ENCODE data around the gene TPGS1.

Gene TPGS1, protein sequence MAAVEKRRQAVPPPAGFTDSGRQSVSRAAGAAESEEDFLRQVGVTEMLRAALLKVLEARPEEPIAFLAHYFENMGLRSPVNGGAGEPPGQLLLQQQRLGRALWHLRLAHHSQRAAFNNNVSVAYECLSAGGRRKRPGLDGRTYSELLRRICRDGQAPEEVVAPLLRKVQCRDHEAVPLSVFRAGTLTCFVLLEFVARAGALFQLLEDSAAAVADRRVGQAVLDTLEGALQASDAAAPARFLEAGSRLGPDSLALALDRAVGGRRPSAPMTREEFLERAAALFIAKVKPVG

DNA sequence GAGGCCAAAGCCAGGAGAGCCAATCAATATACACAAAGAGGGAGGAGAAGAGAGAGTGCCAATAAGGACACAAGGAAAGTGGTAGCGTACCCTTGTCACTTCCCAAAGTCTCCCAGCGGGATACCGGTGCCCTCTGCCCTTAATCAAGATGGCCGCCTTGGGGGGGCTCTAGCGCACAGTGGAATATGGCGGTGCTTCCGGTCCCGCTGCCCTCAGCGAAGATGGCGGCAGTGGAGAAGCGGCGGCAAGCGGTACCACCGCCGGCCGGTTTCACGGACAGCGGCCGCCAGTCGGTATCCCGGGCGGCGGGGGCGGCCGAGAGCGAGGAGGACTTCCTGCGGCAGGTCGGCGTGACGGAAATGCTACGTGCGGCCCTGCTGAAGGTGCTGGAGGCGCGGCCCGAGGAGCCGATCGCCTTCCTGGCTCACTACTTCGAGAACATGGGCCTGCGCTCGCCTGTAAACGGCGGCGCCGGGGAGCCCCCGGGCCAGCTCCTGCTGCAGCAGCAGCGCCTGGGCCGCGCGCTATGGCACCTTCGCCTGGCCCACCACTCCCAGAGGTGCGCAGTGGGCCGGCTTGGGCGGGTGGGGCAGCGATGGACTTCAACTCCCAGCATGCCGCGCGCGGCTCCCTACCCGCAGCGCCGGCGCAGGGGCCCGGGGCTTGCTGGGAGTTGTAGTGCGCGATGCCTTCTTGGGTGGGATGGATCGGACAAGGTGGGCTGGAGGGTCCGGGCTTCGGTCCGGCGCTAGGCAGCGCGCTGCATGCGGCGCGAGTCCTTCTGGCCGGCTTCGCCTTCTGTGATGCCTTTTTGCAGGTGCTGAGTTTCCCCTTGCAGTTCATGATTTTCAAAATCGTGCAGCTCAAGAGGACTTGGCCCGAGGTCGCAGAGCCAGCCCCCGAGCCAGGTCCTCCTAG is at the start of gene TPGS1:
Gene TPGS1, plus strand, starts transcription at position 212 of the 918 bp plus-strand sequence. Its CDS starts 10 bp downstream, at position 222.
- peak in 1 of 2 experiments; percentile 42 for DNase-seq (ENCODE audit: low read depth in 2 of 2)

DNA sequence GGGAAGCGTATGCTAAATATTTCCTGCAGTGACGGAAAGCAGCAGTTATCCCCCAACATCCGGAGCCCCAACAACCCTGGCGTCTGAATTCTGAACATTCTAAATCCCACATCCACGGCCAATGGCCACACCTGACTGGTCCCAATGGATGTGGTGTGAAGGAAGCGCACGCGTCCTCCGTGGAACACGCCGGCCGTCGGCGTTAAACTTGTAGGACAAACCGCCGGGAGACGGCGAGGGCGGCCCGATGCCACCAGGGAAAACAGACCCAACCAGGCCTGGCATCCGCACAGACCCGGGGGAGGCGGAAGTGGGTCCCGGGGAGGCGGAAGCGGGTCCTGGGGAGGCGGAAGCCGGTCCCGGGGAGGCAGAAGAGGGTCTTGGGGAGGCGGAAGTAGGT is 49.7 kb upstream of the TPGS1 start:
- DNase-seq (ENCODE audit: low read depth in 2 of 2), result no peak

DNA sequence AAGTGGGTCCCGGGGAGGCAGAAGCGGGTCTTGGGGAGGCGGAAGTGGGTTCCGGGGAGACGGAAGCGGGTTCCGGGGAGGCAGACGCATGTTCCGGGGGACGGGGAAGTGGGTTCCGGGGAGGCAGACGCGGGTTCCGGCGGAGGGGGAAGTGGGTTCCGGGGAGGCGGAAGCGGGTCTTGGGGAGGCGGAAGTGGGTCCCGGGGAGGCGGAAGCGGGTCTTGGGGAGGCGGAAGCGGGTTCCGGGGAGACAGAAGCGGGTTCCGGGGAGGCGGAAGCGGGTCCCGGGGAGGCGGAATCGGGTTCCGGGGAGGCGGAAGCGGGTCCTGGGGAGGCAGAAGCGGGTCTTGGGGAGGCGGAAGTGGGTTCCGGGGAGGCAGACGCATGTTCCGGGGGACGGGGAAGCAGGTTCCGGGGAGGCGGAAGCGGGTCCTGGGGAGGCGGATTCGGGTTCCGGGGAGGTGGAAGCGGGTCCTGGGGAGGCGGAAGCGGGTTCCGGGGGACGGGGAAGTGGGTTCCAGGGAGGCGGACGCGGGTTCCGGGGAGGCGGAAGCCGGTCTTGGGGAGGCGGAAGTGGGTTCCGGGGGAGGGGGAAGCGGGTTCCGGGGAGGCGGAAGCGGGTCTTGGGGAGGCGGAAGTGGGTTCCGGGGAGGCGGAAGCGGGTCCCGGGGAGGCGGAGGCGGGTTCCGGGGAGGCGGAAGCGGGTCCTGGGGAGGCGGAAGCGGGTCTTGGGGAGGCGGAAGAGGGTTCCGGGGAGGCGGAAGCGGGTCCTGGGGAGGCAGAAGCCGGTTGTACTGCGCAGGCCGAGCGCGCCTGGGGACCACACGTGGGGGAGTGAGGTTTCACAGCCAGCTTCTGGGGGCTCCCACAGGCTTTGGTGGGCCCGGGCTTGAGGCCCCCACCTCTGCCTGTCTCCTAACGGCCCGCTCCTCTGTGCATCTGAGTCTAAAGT is 48.9 kb upstream of the TPGS1 start:
- DNase-seq (ENCODE audit: low read depth in 2 of 2), result no peak

DNA sequence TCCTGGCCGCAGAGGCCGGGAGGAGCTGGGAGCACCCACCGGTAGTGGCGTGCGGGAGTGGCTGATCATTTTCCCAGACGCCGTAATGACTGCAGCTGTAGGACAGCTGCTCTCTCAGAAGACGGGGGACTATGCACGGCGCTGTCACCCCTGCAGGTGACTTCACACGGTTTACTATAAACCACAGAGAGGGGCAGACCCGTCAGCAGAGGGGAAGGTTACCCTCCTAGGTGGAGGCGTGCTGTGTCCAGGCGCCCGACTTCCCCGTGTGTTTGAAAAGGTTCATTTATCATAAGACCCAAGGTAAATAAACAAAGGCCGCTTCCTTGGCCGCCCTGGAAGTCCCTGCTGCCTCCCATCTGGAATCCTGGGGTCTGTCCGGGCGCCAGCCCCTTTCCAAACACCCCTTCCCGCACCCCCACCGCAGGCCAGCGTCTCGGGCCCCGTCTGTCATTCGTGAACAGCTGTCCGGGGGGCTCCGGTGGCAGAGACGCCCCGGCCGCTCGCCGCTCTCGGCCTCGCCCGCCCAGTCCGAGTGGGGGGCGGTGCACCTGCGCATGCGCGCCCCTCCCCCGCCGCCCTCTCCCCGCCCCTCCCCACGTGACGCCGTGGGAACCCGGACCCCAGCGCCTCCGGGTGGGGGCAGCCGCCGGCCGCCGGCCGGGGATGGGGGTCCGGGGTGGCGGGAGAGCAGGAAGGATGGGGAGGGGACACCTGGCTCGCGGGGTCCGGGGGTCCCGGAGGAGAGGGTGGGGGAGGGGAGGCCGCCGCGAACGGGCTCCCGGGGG is 47.4 kb upstream of the TPGS1 start:
- no peak for DNase-seq (ENCODE audit: low read depth in 2 of 2)

DNA sequence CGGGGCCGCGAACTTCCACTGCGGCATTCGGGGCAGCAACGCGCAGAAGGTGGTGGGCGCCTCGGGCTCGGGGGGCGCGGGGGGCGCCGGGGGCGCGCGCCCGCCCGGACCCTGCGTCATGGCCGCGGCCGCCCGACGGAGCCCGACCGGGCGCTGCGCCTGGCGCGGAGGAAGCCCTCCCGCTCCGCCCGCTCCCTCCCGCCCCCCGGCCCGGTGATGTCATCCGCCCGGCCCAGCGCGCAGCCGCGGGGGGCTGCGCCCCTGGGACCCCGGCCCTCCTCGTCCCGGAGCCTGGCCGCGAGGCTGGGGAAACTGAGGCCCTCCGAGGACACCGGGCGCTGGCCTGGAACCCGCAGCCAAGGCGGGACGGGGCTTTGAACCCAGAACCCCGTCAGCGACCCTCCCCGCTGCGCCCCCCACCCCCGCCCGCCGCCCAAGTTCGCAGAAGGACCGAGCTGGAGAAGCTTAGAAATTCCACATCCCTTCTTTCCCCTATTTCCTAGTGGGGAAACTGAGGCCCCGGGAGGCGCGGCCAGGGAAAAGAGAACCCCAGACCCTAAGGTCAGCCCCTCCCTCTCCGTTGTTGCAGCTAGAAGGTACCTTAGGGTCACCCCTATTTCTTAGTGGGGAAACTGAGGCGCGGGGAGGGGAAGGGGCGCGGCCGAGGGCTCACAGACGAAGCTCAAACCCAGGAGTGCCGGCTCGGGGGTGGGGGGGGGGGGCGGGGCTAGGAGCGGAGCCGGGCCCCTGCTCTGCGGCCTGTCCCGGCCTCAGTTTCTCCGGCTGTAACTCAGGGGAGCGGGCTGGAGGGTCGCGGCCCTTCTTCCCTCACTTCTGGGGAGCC is 46.2 kb upstream of the TPGS1 start, which contains the start of gene SHC2:
Gene SHC2, minus strand, starts transcription at position 157 of the 844 bp plus-strand sequence. Its CDS starts 37 bp downstream, at position 120.
- DNase-seq (ENCODE audit: low read depth in 2 of 2), result no peak

DNA sequence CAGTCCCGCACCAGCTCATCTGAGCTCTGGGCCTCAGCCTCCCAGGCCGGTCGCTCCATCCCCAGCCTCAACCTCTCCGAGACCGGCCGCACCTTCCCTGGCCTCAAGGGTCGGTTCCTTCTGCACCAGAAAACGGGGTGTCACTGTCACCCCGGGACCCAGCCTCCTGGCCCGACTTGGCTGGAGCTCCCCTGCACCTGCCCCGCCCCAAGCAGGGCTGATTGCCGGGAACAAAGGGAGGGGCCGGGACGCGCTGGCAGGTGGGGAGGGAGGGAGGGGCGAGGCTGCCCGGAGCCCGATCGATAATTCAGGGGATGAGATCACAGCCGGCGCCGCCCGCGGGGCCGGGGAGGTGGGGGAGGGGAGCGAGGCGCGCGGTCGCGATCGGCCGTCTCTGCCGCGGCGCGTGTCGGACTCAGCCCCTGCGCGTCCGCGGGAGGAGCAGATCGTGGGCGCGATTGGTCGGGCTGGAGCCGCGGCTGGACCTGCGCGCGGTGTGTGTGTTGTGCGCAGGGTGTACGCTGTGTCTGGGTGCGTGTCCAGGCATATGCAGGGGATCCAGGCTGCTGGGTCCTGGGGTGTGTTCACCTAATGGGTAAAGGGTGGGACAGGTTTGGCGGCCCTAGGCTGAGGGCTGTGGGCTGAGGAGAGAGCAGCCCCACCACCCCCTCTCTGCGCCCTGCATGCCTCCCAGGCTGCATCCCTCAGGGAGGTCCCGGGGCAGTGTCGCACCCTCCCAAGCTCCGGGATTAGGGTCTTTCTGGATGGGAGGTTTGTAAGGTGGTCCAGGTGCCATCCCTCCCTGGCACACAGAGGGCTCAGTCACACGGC is 45.4 kb upstream of the TPGS1 start:
- DNase-seq (ENCODE audit: low read depth in 2 of 2), result no peak

DNA sequence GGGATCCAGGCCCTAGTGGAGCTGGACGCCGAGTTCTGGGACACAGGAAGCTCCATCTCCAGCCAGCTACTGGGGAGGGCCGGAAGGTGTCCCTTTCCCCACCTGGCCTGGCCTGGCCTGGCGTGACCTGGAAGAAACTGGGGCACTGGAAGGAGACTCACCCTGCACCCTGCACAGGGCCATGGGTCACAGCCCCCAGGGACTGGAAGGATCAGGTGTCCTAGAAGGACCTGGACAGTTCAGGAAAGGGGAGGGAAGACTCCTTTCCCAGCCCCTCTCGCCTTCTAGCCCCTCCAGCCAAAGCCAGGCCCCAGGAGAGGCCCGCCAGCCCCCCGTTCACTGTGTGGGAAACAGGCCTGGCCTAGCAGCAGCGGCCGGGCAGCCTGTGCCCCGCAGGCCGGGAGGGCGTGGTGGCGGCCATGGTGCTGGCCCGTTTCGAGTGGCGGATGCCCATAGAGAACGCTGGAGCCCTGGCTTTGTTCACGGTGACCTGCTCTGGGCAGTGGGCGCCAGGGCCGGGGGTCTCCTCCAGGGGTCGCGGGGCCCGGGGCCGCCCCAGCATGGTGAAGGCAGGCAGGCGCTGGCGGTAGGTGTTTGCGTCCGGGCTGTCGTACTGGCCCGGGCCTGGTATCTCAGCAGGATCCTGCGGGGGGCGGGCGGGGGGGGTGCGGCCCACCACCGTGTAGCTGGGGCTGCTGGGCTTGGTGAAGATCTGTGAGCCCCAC is 43.7 kb upstream of the TPGS1 start:
- DNase-seq (ENCODE audit: low read depth in 2 of 2), result no peak

DNA sequence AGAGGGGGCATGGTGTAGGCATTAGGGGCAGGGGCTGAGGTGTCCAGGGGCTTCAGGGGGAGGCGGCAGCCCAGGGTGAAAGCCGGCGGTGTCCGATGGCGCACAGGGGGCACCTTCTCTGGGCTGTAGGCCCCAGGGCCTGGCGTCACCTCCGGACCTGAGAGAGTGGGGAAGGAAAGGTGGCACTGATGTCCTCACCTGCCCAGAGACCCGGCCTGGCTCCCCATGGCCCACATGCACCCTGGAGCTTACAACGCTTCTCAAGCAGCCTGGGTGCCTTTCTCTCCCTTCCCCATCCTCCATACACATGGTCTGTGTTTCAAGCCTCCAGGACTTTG is 43.1 kb upstream of the TPGS1 start:
- DNase-seq (ENCODE audit: low read depth in 2 of 2), result no peak

DNA sequence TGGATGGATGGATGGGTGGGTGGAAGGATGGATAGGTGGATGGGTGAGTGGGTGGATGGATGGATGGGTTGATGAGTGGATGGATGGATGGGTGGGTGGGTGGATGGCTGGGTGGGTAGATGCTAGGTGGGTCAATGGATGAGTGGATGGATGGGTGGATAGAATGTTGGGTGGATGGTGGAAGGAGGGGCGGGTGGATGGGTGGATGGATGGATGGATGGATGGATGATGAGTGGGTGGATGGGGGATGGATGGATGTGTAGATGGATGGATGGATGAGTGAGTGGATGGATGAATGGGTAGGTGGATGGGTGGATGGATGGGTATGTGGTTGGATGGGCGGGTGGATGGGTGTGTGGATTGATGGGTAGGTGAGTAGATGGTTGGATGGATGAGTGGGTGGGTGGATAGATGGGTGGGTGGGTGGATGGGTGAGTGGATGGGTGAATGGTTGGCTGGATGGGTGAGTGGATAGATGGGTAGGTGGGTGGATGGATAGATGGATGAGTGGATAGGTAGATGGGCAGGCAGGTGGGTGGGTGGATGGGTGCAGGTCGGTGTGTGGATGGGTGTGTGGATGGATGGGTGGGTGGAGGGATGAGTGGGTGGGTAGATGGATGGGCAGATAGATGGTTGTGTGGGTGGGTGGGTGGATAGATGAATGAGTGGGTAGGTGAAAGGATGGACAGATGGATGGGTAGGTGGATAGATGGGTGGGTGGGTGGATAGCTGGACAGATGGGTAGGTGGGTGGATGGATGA is 42.1 kb upstream of the TPGS1 start:
- DNase-seq (ENCODE audit: low read depth in 2 of 2), result no peak

DNA sequence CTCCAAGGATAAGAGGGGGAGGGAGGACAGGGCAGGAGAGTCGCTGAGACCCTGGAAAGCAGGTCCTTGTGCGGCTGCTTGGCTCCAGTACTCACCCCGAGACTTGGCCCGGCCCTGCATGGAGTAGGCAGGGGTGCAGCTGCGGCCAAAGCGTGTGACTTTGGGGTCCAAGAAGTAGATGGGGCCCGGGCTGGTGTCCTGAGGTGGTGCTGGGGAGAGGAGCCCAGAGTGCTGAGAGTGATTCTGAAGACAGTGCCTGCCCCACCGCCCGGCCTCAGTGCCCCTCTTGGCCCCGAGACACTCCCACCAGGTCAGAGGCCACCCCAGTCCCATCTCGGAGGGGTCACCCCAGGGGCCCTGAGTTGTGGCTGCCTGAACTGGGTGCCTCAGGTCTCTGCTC is 39.7 kb upstream of the TPGS1 start:
- no peak for DNase-seq (ENCODE audit: low read depth in 2 of 2)

DNA sequence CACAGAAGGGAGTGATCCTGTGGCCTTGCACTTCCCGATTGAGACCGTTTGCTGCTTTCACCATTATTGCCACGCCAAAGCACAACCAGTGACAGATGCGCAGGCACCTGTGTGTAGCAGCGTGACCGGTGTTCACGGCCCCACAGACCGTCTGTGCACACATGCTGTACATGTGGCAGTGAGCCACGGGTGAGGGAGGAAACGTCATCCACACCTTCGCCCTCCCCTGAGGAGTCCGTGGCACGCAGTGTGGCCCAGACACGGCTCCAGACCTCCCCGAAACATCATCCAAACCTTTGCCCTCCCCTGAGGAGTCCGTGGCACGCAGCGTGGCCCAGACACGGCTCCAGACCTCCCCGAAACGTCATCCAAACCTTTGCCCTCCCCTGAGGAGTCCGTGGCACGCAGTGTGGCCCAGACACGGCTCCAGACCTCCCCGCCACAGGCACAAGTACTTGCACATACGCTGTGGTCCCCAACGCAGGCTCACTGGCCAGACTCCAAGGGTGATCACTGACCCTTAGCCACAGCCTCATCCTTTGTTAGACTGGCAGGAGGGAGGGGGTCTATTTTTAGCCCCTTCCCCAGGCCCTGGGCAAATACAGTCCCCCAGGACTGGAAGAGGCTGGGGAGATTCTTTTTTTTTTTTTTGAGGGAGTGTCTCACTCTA is 38.6 kb upstream of the TPGS1 start:
- DNase-seq (ENCODE audit: low read depth in 2 of 2), result no peak

DNA sequence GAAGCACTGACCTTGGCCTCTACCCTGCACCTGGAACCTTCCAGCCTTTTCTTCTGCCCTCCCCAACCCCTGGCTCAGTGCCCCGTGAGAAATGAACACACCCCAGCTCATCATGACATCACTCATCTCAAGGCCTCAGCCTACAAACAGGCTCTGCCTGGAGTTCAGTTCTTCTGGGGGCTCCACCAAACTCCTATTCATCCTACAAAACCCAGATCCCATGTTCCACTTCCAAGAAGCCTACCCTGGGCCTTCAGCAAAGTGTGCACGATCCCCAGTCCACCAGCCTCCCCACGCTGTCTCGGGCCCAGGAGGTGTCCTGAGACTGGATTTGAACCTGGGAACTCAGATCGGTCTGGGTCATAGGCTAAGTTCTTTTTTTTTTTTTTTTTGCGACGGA is 37.5 kb upstream of the TPGS1 start:
- no peak for DNase-seq (ENCODE audit: low read depth in 2 of 2)

DNA sequence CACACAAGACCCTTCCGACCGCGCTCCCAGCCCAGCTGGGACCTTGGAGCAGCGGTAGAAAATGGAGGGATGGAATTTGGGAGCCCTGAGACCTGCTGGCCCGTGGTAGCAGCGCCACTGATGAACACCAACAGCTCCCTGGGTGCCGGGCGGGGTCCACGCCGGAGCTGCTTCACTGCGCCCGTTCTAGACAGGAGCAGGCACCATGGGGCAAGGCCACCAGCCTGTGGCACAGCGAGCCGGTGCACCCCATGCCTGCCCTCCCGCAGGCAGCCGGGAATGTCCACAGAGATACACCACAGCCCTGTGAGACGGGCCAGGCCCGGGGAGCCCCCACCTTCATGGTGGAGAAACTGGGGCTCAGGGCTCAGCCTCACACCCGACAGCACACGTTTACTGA is 36.6 kb upstream of the TPGS1 start:
- DNase-seq (ENCODE audit: low read depth in 2 of 2), result no peak

DNA sequence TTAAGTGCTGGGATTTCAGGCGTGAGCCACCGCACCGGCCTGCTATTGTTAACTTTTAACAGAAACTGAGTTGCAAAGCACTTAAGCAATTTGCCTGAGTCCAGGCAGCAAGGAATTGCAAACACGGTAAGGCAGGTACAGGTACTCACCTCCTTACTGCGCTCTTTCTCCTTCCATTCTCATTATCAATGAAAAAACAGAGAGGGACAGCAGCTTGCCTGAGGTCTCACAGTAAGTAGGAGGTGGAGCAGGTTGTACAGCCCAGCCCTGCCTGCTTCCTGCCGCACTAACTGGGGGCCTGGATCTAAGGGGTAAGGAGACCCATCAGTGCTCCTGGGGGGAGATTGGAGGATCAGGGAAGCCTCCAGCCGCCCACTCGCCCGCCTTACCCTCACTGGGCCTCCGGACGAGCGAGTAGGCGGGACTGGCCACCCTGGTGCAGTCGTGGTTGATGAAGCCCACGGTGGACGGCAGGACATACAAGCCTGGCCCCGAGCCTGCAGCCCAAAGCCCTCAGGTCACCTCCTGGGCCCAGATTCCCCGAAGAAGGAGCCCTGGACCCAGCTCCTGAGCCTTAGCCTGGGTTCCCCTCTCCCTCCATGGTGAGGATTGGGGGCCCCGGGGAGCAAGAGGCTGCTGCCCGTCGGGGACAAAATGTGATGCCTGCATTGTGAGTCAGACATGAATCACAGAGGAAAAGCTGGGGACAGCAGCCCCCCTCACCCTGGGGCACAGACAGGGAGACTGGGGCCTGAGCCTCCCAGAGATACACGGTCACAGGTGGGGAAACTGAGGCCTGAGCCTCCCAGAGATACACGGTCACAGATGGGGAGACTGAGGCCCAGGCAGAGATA is 35.1 kb upstream of the TPGS1 start:
- DNase-seq (ENCODE audit: low read depth in 2 of 2), result no peak

DNA sequence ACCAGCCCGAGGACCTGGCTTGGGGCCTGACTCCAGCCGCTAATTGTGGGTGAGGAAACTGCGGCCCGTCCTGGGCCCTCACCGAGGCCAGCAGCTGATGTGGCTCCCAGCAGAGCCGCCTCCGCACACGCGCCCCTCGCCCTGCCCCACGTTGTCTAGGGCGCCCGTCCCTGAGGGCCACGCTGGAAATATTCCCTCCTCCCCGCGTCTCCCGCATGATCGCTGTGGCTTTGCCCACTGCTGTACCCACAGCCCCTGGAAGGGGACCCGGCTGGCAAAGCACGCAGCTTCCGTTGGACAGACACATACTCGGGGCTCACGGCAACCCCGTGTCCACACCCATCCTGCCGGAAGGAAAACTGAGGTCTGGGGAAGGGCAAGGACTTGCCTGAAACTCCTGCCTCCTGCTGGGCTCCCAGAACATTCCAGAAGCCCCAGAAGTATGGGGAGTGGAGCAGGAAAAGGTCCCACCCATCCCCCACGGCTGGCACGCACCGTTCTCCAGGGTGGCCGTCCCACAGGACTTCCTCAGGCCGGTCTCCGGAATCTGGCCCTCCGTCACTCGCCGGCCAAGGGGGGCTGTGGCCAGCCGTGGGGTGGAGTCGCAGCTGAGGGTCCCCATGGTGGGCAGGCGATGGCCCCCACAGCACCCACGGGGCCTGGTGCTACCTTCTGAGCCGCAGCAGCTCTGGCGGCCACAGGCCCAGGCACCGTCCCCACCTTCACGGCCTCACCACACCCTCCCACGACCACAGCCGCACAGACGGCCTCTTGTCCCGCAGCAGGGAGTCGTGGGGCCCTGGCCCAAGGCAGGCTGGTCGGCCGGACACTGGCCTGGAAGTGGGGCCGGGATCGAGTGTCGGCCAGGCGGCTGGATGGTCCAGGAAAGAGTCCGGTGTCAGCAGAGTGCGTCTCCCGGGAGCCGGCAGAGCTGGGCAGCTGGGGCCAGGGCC is 32.9 kb upstream of the TPGS1 start:
- no peak for DNase-seq (ENCODE audit: low read depth in 2 of 2)

Measured in fibroblast of skin of left quadriceps (primary cell).